ENCODE measurements around the gene ARHGEF3.

GRCh38 chr3:56823421-56823926 is 21.7 kb upstream of the ARHGEF3 start:
- TF ChIP-seq CTCF (IDR thresholded peaks at IDR 0.05) (no peak), POLR2A (IDR thresholded peaks at IDR 0.05) (no peak)

All from uterus (tissue), 2 donors.